ENCODE measurements around the gene TNFRSF8. TPM values are rescaled to one million over a fixed set of nuclear protein-coding genes. Genes with fewer than 3 reads are reported as not detected.

Gene TNFRSF8
- total and polyA plus RNA-seq, 9 of the 15 experiments (the other 6 are each of a cell fraction or from before 2014, with no cell fraction given): 3.5 to 38.4 (median 17.1) TPM

DNA sequence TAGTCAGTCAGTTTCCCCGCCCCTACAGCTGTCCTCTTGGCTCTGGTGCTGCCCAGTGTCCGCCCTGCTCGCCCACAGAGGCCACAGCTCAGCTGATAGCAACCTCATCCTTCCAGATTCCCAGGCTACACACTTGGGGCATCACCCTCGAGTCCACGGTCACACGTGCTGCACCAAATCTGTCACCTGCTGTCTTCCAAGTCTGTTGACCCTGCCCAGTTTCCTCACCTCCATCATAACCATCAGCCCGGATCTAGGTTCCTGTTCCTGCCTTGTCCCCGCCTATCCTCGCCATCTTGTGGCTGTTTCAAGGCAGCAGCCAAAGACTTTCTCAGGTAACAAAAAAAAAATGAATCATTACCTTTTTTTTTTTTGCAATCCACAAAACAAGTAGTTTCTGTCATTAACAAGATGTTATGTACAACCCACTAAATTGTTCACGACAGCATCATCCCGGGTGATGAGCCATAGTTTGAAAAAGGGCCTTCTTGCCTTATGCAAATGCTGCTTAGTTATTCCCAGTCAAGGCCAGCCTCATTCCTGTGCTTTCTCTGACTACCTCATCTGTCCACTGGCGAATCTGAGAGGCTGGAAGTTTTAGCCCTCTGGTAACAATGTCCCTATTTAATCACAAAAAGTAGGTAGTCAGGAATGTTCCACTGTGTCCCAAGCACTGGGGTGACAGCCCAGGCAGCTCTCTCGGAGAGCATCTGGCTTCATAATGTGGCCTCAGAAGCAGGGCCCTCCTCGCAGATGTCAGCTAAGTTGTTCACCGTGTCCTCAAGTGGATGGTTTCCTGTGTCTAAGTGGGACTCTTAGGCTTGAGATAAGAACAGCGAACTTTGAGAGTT lies 48.7 kb upstream of the TNFRSF8 start (continued):
- TF ChIP-seq THAP12 (CRISPR knock-in tag; IDR thresholded peaks at IDR 0.05): no peak
- TF ChIP-seq ZSCAN32 (CRISPR knock-in tag; IDR thresholded peaks at IDR 0.05): no peak
- TF ChIP-seq ZNF197 (CRISPR knock-in tag; IDR thresholded peaks at IDR 0.05; ENCODE audit: low read depth): no peak
- TF ChIP-seq NFXL1 (CRISPR knock-in tag; IDR thresholded peaks at IDR 0.05): no peak
- TF ChIP-seq C11orf30 (IDR thresholded peaks at IDR 0.05; ENCODE audit: low read depth): no peak
- no peak for TF ChIP-seq ZNF277 (CRISPR knock-in tag; IDR thresholded peaks at IDR 0.05; ENCODE audit: borderline replicate concordance)
